Hepatocyte (in vitro differentiated cells): Measurements from ENCODE around the gene OR4N5. TPM values are rescaled to one million over a fixed set of nuclear protein-coding genes. Genes with fewer than 3 reads are reported as not detected.

Experiments used
- DNase-seq: peaks from one replicate; pipeline ENCODE4 v3.0.0-alpha.2; 2016; ENCODE audit warnings: low spot score
- H2AFZ ChIP-seq: fragments of 200-600 bp; sonication (generic); 2 replicates; pipeline ENCODE4 v1.6.0; 2016; ENCODE audit warnings: antibody characterized with exemption, mild to moderate bottlenecking
- H3K27ac ChIP-seq: fragments of 200-600 bp; sonication (generic); 2 replicates; pipeline ENCODE4 v1.5.1; 2016; ENCODE audit warnings: mild to moderate bottlenecking
- H3K27me3 ChIP-seq: fragments of 200-600 bp; sonication (generic); 2 replicates; pipeline ENCODE4 v1.6.1; 2016
- H3K36me3 ChIP-seq: fragments of 200-600 bp; sonication (generic); replicated peaks from 2 replicates; pipeline ENCODE4 v1.5.1; 2016; ENCODE audit warnings: low read depth; ENCODE audit not compliant: insufficient read depth
- H3K4me1 ChIP-seq: fragments of 200-600 bp; sonication (generic); 2 replicates; pipeline ENCODE4 v1.5.1; 2016; ENCODE audit warnings: mild to moderate bottlenecking, moderate library complexity; ENCODE audit not compliant: insufficient read depth
- H3K4me2 ChIP-seq: fragments of 200-600 bp; sonication (generic); 2 replicates; pipeline ENCODE4 v1.6.0; 2016
- H3K4me3 ChIP-seq: fragments of 200-600 bp; sonication (generic); 2 replicates; pipeline ENCODE4 v1.5.1; 2016; ENCODE audit warnings: mild to moderate bottlenecking
- H3K79me2 ChIP-seq: fragments of 200-600 bp; sonication (generic); 2 replicates; pipeline ENCODE4 v1.6.0; 2017; ENCODE audit warnings: mild to moderate bottlenecking
- H3K9me2 ChIP-seq: fragments of 200-600 bp; sonication (generic); replicated peaks from 2 replicates; pipeline ENCODE4 v1.6.0; 2017; ENCODE audit warnings: mild to moderate bottlenecking; ENCODE audit not compliant: insufficient read depth
- H3K9me3 ChIP-seq: fragments of 200-600 bp; sonication (generic); 2 replicates; pipeline ENCODE4 v1.5.1; 2016; ENCODE audit warnings: low read depth, mild to moderate bottlenecking
- H4K20me1 ChIP-seq: fragments of 200-600 bp; sonication (generic); 2 replicates; pipeline ENCODE4 v1.6.0; 2016; ENCODE audit warnings: mild to moderate bottlenecking; ENCODE audit not compliant: insufficient read depth, poor library complexity, severe bottlenecking
- EZH2 ChIP-seq: fragments of 200-600 bp; sonication (generic); IDR thresholded peaks from 2 replicates; pipeline ENCODE4 v1.6.1; 2016; ENCODE audit warnings: antibody characterized with exemption, mild to moderate bottlenecking, borderline replicate concordance
- EZH2phosphoT487 ChIP-seq: fragments of 200-600 bp; sonication (generic); IDR thresholded peaks from one replicate; pipeline ENCODE4 v1.6.1; 2018; ENCODE audit warnings: antibody characterized with exemption, mild to moderate bottlenecking, low read depth, moderate library complexity; ENCODE audit not compliant: unreplicated experiment, severe bottlenecking
- WGBS: methylation state at CpG from one replicate; pipeline ENCODE4 v1.1.6; 2016; ENCODE audit warnings: low lambda C conversion rate; ENCODE audit errors: missing lambda C conversion rate; 5-methylcytosine and 5-hydroxymethylcytosine counted together
- polyA plus RNA-seq: library from polyadenylated mRNA; unstranded; fragments of >200 nt; fragmentation: Nextera tagmentation; extraction: Ambion mirVana; gene quantifications from 2 replicates; pipeline ENCODE4 v1.2.1, GENCODE V29; 2016
- total RNA-seq: library from RNA; depleted of rRNA; stranded (reverse); fragments of >200 nt; gene quantifications from 2 replicates; pipeline ENCODE4 v1.2.3, GENCODE V29; 2014
- TF ChIP-seq, protein P1 (sequence below): fragments of 200-600 bp; sonication (generic); IDR thresholded peaks from 2 replicates; pipeline ENCODE4 v1.5.1; 2016; ENCODE audit warnings: antibody characterized with exemption, mild to moderate bottlenecking; ENCODE audit not compliant: poor library complexity

The OR4N5 gene
- total and polyA plus RNA-seq, 2 experiments from 2014 or later: not detected

DNA sequence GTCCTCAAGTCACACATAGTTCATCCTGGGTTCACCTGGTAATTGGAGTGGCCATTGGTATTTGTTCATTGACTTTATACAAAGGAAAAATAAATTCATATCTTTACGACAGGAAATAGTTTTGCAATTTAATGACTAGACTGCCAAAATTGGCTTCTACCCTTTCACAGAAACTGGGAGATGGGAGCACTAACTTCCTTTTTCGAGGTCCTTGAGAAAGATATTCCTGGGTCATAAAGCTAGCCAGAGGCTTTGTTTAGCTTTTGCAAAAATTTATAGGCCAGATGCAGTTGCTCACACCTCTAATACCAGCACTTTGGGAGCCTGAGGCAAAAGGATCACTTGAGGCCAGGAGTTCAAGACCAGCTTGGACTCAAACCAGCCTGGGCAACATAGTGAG is 41.9 kb downstream of the OR4N5 start:
- Histone ChIP-seq H3K36me3 (no peaks in the 10 kb centered on the region), H3K9me3 (no peaks in the 10 kb centered on the region), H2AFZ (no peak overlapping the region), H3K79me2 (no peaks in the 10 kb centered on the region), H3K27me3 (no peaks in the 10 kb centered on the region), H3K4me2 (no peak overlapping the region), H3K4me1 (no peaks in the 10 kb centered on the region), H3K9me2 (no peaks in the 10 kb centered on the region), H4K20me1 (no peaks in the 10 kb centered on the region), H3K27ac (no peak overlapping the region), H3K4me3 (no peak overlapping the region)
- no peak for TF ChIP-seq EZH2phosphoT487
- TF ChIP-seq, protein P1, sequence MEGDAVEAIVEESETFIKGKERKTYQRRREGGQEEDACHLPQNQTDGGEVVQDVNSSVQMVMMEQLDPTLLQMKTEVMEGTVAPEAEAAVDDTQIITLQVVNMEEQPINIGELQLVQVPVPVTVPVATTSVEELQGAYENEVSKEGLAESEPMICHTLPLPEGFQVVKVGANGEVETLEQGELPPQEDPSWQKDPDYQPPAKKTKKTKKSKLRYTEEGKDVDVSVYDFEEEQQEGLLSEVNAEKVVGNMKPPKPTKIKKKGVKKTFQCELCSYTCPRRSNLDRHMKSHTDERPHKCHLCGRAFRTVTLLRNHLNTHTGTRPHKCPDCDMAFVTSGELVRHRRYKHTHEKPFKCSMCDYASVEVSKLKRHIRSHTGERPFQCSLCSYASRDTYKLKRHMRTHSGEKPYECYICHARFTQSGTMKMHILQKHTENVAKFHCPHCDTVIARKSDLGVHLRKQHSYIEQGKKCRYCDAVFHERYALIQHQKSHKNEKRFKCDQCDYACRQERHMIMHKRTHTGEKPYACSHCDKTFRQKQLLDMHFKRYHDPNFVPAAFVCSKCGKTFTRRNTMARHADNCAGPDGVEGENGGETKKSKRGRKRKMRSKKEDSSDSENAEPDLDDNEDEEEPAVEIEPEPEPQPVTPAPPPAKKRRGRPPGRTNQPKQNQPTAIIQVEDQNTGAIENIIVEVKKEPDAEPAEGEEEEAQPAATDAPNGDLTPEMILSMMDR: no peak
- WGBS: 61% methylated on average over 2 of the region's 2 CpGs
- no peak for DNase-seq

DNA sequence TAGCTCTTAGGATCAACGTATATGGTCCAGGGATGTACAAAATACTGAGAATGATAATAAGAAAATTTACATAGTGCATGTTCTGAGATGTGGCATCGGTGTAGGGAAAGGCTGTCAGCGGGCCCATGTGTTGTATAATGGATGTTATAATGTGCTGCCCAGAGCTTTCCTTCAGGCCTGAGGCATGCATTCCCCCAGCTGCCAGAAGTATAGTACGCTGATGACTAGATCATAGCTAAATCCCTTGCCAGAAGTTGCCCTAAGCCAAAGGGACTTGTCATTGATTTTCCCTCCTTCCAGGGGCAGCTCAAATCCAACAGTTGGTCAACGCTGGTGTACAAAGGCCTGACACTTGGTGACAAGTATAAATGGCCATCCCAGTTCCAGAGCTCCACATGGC is 45.6 kb downstream of the OR4N5 start:
- Histone ChIP-seq H3K27ac (no peak overlapping the region), H3K9me2 (no peaks in the 10 kb centered on the region), H3K4me2 (no peak overlapping the region), H3K4me1 (no peaks in the 10 kb centered on the region), H3K4me3 (no peak overlapping the region), H2AFZ (no peak overlapping the region), H3K79me2 (no peaks in the 10 kb centered on the region), H3K36me3 (no peaks in the 10 kb centered on the region), H3K9me3 (no peaks in the 10 kb centered on the region), H4K20me1 (no peaks in the 10 kb centered on the region), H3K27me3 (no peaks in the 10 kb centered on the region)
- no peak for DNase-seq
- no peak for TF ChIP-seq EZH2phosphoT487
- TF ChIP-seq, protein P1: no peak
- no peak for TF ChIP-seq EZH2
- 51% methylated on average over 5 of the region's 5 CpGs for WGBS

DNA sequence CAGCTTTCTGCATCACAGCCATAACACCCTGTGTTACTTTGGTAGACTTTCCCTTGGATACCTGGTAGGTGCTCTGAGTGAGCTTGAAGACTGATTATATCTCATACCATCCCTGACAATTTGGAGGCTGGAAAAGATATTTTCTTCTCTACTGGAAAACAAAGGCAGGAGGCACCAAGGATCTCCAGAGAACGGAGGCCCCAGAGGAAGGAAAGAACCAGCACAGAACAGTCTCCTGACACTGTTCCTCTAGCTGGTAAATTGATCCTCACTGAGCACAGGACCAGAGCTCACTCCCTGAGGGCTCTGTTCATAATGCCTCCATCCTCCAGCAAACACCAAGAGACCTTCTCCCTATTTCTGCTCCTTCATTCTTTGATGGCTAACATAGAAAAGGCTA is 52.0 kb downstream of the OR4N5 start, which contains the start of gene OR11G2:
Gene OR11G2 (plus strand): TSS at position 301 of the 400 bp plus-strand sequence. CDS start 6,542 bp downstream, outside the sequence.
- no peak within 1 kb of the TSS for H3K4me3 ChIP-seq
- H3K27me3 ChIP-seq: no peaks in the 10 kb centered on the region
- no peaks in the 10 kb centered on the region for H3K4me1 ChIP-seq
- DNase-seq: no peak
- no peaks in the 10 kb centered on the region for H3K9me2 ChIP-seq
- H4K20me1 ChIP-seq: no peaks in the 10 kb centered on the region
- 30% methylated on average over 1 of the region's 1 CpG for WGBS
- no peaks in the 10 kb centered on the region for H3K36me3 ChIP-seq
- no peak within 1 kb of the TSS for H2AFZ ChIP-seq
- H3K79me2 ChIP-seq: no peaks in the 10 kb centered on the region
- no peak within 1 kb of the TSS for H3K27ac ChIP-seq
- TF ChIP-seq, protein P1: no peak
- TF ChIP-seq EZH2phosphoT487 (no peak), EZH2 (no peak)
- no peaks in the 10 kb centered on the region for H3K9me3 ChIP-seq
- no peak within 1 kb of the TSS for H3K4me2 ChIP-seq

DNA sequence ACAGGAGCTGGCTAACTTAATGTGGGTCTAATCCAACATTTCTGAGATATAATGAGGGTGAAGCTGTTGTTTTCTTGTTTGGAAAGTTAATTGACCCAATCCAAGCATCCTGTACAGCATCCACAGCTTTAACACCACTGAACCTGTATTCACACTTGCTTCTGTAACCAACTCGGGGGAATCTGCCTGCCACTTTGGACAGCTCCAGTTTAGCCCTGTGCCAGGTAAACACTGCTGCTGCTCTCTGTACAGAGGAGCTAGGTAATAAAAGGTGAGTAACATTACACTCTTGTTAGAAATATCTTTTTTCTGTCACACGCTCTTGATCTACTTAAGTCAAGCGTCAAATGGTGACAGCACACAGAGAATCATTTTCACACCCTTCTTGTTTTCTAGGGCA is 52.8 kb downstream of the OR4N5 start:
- H3K9me3 ChIP-seq: no peaks in the 10 kb centered on the region
- no peaks in the 10 kb centered on the region for H3K36me3 ChIP-seq
- H3K4me2 ChIP-seq: no peak overlapping the region
- H4K20me1 ChIP-seq: no peaks in the 10 kb centered on the region
- no peak overlapping the region for H3K4me3 ChIP-seq
- H3K27ac ChIP-seq: no peak overlapping the region
- no peaks in the 10 kb centered on the region for H3K4me1 ChIP-seq
- H3K27me3 ChIP-seq: no peaks in the 10 kb centered on the region
- no peaks in the 10 kb centered on the region for H3K79me2 ChIP-seq
- no peak for TF ChIP-seq EZH2
- TF ChIP-seq, protein P1: no peak
- no peak for TF ChIP-seq EZH2phosphoT487
- H3K9me2 ChIP-seq: no peaks in the 10 kb centered on the region
- H2AFZ ChIP-seq: no peak overlapping the region
- DNase-seq: no peak
- 70% methylated on average over 3 of the region's 3 CpGs for WGBS
